ENCODE measurements around the gene STAG3.
"Not testable (repeated sequence)": the region's sequence is repeated elsewhere in the genome, so short reads cannot be mapped to it uniquely, and the experiment has no call there.

STAG3 gene

DNA sequence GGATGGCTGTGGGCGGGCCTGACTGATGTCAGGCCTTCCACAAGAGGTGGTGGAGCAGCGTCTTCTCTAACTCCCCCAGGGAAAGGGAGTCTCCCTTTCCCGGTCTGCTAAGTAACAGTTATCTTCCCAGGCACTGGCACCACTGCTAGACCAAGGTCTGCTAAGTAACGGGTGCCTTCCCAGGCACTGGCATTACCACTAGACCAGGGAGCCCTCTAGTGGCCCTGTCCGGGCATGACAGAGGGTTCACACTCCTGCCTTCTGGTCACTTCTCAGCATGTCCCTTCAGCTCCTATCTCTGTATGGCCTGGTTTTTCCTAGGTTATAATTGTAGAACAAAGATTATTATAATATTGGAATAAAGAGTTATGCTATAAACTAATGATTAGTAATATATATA is 40.2 kb downstream of the STAG3 start:
- peak in 12 of 14 donors; percentile 8 to 81 (median 54) for DNase-seq

DNA sequence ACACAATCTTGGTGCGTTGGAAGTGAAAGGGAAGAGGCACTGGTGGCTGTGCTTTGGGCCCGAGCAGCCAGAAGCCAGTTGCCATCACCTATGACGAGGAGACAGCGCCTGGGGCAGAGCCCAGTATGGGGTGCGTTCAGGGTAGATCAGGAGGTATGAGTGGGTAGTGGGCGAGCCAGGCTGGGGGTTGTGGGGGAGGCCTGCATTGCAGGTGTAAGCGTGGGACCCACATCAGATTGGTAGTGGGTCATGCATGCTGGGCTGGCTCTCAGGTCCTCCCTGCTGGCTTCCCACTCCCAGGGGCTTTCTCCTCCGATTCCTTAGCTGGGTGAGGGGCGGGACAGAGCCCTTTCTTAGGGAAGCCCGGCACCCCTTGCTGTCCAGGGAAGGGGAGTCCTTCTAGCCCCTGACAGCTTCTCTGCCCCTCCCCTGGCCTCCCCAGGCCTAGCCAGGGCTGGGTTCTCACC is 41.6 kb downstream of the STAG3 start:
- no peak for DNase-seq

DNA sequence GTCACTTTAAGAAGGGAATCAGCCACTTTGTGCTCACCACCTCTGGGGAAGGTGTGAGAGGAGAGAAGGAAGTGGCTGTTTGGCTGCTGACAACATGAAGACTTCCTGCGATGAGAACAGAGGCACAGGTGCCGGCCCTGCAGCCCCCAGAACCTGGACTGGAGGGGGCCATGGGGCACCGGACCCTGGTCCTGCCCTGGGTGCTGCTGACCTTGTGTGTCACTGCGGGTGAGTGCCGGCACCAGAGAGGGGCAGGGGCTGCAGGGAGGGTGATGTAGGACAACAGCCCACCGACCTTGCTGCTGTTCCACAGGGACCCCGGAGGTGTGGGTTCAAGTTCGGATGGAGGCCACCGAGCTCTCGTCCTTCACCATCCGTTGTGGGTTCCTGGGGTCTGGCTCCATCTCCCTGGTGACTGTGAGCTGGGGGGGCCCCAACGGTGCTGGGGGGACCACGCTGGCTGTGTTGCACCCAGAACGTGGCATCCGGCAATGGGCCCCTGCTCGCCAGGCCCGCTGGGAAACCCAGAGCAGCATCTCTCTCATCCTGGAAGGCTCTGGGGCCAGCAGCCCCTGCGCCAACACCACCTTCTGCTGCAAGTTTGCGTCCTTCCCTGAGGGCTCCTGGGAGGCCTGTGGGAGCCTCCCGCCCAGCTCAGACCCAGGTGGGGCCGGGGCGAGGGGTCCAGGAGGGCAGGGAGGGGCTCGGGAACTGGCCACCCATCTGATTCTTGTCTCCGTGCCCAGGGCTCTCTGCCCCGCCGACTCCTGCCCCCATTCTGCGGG is 42.3 kb downstream of the STAG3 start, which contains the start of gene PVRIG:
PVRIG (plus strand) TSS at position 149 of the 785 bp plus-strand sequence; CDS start at position 171, 22 bp downstream.
- not testable (repeated sequence) for DNase-seq

DNA sequence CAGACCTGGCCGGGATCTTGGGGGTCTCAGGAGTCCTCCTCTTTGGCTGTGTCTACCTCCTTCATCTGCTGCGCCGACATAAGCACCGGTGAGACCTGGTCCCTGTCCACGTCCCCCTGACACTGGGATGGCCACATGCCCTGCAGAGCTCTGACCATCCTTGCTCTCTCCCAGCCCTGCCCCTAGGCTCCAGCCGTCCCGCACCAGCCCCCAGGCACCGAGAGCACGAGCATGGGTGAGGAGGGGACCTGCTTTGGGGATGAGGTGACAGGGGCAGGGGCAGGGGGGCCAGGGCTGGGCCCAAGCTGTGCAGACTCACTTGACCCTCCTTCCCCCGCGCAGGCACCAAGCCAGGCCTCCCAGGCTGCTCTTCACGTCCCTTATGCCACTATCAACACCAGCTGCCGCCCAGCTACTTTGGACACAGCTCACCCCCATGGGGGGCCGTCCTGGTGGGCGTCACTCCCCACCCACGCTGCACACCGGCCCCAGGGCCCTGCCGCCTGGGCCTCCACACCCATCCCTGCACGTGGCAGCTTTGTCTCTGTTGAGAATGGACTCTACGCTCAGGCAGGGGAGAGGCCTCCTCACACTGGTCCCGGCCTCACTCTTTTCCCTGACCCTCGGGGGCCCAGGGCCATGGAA is 43.0 kb downstream of the STAG3 start:
- no peak for DNase-seq

DNA sequence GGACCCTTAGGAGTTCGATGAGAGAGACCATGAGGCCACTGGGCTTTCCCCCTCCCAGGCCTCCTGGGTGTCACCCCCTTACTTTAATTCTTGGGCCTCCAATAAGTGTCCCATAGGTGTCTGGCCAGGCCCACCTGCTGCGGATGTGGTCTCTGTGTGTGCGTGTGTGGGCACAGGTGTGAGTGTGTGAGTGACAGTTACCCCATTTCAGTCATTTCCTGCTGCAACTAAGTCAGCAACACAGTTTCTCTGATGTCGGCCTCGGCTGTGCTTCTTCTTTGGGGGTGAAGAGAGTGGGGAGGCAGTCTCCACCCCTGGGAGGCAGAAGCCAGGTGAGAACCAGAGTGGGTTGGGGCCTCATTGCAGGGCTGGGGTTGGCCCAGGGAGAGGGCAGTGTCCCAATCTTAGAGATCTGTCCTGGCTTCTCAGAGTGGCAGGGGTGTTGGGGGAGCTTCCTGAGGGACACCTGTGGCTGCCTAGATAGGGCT is 43.6 kb downstream of the STAG3 start:
- no peak for DNase-seq

DNA sequence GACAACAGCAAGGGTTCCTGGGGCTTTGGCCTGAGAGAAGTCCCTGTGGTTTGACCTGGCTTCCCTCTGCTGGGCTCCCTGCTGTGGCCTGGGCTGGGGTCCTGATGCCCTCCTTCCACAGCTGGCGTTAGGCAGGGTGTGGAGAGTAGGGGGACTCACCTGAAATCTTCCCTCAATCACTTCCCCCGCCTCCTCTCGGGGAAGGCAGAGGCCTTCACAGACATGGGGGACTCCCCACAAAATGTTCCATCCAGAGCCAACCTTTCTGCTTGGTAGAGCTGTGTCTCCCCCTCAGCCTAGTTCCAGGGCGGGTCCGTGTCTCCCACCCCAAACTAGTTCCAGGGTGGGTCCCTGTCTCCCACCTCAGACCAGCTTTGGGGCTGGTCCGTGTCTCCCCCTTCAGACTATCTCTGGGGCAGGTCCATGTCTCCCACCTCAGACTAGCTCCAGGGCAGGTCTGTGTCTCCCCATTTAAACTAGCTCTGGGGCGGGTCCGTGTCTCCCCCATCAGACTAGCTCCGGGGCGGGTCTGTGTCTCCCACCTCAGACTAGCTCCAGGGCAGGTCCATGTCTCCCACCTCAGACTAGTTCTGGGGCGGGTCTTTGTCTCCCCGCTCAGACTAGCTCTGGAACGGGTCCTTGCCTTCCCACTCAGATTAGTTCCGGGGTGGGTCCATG is 44.2 kb downstream of the STAG3 start:
- DNase-seq, result no peak

DNA sequence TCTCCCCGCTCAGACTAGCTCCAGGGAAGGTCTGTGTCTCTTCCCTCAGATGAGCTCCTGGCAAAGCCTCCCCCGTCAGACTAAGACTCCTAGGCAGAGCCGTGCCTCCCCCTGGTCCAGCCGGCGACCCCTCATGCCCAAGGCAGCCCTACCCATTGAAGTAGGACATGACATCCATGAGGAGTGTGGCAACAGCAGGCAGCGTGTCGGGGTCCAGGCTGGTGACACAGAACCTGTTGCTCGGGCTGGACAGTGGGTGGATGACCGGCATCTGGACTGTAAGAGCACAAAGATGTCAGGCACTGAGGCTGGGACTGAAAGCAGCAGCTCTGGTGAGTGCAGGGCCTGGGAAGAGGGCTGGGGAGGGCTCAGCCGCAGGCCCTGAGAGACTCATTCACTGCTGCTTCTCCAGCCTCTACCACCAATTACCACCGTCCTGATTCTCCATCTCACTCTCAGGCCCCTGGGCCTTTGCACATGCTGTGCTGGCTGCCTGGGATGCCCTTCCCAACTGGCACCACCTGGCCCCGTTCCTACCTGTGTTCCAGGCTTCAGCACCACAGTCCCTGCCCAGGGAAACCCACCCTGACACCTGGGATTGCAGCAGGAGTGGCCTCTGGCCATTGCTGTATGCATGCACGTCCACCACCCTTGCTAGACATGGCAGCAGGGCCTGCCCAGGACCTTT is 44.9 kb downstream of the STAG3 start:
- no peak for DNase-seq

DNA sequence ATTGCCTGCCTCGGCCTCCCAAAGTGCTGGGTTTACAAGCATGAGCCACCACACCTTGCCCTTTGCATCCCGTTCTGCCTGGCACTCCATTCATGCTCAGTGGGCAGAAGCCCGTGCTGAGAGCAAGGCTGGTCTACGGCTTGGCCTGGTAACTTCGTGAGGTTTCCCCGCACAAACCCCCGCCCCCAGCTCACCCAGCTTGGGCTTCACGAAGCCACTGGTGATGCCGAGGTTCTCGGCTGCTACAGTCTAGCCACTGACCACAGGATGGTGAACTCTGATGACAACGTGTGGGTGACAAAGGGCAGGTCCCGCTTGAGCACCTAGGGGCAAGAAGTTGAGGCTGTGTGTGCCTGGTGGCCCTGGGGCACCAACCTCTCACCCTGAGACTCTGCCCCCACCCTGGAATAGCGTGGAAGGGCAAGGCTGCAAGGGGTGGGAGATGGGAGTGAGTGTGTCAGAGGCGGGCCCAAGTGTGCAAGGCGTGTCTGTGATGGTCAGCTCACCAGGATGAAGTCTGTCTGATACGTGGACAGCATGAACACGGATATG is 45.7 kb downstream of the STAG3 start:
- DNase-seq, result not testable (repeated sequence)

DNA sequence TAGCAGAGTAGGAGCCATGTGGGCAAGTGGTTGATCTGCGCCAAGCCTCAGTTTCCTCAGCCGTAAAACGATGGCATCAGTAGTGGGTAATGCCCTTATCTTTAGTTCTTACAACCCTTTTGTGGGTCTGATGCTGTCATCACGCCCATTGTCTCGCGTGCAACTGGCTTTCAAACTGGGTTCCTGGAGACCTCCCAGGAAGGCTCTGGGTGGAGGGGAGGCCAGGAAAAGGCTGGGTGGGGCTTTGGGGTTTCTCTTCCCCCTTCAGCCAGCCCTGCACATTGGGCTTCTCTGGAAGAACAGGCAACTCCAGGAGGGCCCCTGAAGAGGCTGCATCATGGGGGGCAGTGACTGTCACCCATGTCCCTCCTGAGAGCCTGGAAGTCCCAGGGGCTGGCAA is 47.2 kb downstream of the STAG3 start:
- DNase-seq, result not testable (repeated sequence)

DNA sequence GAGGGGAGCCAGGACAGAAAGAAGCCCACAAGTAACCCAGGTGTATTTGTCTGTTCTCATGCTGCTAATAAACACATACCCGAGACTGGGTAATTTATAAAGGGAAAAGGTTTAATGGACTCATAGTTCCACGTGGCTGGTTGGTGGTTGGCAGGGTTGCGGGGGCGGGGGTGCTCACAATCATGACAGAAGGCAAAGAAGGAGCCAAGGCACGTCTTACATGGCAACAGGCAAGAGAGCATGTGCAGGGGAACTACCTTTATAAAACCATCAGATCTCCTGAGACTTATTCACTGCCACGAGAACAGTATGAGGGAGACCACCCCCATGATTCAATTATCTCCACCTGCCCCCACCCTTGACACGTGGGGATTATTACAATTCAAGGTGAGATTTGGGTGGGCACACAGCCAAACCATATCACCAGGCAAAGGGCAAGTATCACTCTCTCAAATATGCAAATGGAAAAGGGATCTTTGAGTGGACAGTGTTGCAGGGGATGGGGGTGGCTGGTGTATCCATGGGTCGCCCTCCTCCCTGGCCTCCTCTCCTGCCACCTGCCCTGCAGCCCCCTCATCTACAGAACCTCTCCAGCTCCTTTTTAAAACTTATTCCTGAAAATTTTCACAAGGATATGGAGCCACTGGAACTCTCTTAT is 57.1 kb downstream of the STAG3 start:
- DNase-seq, result not testable (repeated sequence)

DNA sequence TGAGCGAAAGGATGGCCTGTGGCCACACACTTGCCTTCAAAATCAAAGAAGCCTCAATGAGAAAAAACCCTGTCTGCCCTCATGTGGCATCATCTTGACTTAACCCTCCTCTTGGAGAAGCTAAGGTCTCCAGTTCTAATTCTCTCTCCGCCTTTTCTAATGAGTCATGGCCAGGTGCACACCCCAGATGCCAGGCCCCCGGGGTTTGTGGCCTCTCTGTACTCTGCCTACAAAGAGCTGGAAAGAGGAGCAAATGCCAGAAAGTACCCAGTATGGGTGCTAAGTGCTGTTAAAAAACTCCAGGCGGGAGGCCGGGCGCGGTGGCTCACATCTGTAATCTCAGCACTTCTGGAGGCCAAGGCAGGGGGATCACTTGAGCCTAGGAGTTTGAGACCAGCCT is 62.3 kb downstream of the STAG3 start:
- DNase-seq, result not testable (repeated sequence)

DNA sequence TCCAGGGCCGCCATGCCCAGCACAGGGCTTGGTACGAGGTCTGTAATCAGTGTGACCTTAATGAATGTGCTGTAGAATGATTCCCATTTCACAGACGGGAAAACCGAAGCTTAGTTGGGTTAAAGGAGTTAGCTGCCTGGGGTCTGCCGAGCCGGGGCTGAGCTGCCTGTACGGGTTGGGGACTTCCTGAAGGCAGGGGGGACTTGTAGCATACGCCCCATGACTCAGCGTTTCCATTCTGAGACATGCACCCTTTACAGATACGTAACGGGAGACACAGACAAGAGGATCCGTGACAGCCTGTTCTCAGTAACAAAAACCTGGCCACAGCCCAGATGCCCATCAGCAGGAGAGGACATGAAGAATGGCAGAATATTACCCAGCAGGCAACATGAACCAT is 65.7 kb downstream of the STAG3 start:
- peak in 1 of 14 donors; percentile 40 for DNase-seq

DNA sequence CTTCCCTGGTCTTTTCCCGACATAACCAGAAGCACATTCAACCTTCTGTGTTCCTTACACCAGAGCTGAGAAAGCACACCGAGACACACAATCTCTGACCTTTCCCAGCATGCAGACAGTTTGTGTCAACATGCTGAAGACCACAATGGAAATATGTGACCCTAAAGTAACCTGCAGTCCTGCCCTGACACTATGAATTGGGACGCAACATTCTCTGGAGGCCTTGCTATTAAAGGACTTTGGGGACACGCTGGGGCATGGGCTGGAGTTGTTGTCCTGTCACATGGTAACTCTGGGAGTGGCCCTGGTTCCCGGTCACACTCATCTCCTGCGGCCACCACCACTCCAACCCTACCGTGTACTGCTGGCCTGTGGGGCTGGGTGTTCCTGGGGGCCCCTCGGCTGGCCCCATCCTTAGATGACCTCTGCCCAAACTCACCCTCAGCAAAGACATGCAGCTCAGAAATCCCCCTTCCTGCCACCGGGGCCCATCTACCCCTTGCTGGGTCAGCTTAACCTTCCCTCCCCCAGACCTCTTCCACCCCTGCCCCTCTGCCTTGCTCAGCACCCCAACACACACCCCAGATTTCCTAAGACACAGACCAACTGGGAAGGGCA is 67.4 kb downstream of the STAG3 start:
- DNase-seq, result not testable (repeated sequence)

DNA sequence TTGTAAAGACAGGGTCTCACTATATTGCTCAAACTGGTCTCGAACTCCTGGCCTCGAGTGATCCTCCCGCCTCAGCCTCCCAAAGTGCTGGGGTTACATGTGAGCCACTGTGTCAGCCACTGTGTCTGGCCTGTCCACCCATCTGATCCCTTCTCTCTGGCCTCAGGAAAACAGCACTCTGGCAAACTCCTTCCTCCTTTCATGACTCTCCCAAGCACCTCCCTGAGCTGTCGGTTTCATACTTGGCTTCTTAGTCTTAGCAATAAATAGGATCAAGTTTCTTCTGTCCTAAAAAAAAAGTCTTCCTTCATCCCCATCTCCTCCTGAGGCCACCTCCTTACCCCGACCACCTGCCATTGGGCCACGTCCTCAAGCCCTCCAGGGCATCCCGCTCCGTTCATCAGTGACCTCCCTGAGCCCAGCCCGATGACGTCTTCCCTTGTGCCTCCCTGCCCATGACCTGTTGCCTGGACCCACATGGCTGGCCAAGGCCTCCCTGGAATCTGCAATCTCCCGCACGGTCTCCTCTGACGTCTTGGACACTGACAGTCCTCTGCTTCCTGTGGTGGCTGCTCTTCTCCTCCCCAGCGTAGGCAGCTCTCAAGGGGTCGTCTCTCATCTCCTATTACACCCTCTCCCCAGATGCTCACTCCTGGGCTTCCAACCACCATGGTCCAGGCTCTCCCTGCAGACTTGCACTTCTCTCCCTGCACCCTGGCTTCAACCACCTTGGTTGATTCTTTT is 68.6 kb downstream of the STAG3 start:
- not testable (repeated sequence) for DNase-seq

DNA sequence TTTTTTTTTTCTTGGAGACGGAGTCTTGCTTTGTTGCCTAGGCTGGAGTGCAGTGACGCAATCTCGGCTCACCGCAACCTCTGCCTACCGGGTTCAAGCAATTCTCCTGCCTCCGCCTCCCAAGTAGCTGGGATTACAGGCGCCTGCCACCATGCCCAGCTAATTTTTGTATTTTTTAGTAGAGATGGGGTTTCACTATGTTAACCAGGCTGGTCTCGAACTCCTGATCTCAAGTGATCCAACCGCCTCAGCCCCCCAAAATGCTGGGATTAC is 69.1 kb downstream of the STAG3 start:
- not testable (repeated sequence) for DNase-seq

DNA sequence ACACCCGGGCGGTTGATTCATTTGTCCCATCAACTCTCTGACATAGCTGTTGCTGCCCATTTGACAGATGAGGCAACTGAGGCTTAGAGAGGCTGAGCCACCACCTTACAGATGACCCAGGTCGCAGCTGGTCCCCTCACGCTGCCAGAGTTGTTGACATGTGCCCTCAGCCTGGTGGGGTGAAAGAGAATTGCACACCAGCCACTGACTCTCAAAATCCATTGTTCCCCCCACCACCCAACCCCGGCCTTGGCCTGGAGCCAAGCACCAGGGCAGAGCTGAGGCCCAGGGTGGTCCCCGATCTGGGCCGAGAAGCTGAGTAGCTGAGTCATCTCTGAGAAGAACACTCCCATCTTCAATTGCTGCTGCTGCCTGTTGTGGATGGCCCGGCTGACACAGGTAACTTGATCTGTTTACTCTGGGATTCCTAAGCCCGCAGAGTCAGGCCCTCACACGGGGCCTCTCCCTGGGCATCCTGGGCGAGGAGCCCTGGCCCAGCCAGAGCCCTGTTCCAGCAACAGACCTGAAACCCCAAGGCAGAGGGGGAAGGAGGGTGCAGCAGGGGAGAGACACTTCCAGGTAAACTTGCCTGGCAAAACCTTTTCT is 69.5 kb downstream of the STAG3 start:
- peak in 1 of 14 donors; percentile 1 for DNase-seq

DNA sequence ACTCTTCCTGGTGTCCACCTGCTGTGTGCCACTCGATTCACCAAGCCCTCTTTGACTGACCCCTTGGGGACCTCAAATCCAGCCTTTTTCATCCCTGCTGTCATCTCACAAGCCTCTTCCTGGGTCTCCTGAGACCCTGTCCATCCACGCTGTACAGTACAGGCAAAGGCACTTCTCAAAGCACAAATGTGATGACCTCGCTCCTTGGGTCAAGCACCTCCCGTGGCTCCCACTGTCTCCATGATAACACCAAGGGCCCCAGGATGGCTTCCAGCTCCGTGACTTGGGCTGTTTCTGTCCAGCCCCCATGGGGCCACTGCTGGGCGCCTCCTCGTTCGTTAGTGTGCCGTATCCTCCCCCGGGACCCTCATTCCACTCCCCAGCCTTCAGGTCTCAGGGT is 70.8 kb downstream of the STAG3 start:
- no peak for DNase-seq

DNA sequence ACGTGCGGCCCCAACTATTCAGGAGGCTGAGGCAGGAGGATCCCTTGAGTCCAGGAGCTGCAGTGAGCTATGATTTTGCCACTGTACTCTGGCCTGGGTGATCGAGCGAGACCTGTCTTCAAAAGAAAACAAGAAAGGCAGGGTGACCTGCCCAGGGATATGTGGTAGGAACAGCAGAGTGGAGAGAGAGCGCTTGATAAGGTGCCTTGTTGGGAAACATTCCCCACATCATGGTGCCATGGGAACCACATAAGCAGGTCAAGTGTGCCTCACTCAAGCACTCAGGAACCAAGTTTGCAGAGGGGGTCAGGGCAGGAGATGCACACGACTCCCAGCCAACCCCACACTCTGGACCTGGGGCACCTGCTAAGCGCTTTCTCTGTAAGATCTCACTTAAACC is 79.3 kb downstream of the STAG3 start:
- no peak for DNase-seq

DNA sequence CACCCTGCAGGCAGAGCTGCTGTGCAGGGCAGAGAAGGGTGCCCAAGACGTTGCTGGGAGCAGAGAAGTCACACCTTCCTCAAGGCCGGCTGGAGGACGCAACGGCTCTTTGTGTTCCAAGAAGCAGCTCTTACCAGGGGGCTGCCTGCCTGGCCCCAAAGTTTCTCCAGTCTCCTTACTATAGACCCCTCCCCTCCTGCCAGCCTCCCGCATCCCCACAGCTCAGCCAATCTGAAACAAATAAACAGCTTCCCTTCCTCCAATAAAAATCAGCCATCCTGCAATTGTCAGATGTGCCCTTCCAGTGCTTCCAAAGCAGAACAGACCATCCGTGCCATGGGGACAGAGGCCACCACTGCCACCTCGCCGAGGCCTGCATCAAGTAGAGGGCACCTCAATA is 82.3 kb downstream of the STAG3 start:
- peak in 1 of 14 donors; percentile 39 for DNase-seq

DNA sequence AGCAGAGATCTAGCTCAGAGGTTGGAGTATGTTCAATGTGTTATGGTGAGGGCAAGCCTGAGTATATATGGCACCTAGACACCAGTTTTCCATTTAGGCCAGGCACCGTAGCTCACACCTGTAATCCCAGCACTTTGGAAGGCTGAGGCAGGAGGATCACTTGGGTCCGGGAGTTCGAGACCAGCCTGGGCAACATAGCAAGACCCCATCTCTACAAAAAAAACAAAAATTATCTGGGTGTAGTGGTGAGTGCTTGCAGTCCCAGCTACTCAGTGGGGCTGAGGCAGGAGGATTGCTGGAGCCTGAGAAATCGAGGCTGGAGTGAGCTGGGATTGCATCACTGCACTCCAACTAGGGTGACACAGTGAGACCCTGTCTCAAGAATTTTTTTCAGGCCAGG is 85.2 kb downstream of the STAG3 start:
- DNase-seq, result not testable (repeated sequence)

Data from C1 segment of cervical spinal cord (tissue), 14 donors.